Spleen (tissue), 7 donors: Measurements from ENCODE around the gene ATXN1.

ENCODE experiments used
- POLR2A ChIP-seq, 3 donors: fragments of 450-650 bp; IDR thresholded peaks; one replicate each; pipeline ENCODE4 v1.5.1; 2017; ENCODE audit warnings: antibody characterized with exemption in 3 of 3, mild to moderate bottlenecking in 1 of 3
- POLR2AphosphoS5 ChIP-seq, 3 donors: sonication (generic); formaldehyde crosslinking; IDR thresholded peaks; one replicate each; pipeline ENCODE4 v1.5.1; 2017; ENCODE audit warnings: antibody characterized with exemption in 3 of 3
- TF ChIP-seq, protein P1 (sequence below), 11 experiments: fragments of 200-600 bp in 7 of 11; fragments of 450-650 bp in 4 of 11; sonication (generic) in 4 of 11; IDR thresholded peaks in 8 of 11; conservative IDR thresholded peaks in 3 of 11; 1 replicate in 7 of 11; 2 replicates in 4 of 11; pipeline versions ENCODE4 v1.4.0 to v1.8.0; 2016 to 2021; ENCODE audit warnings: antibody characterized with exemption in 11 of 11, inconsistent platforms in 4 of 11, mild to moderate bottlenecking in 1 of 11
- donor health status: DM: no; HTN: no; CAD: no; lungs with moderate emphysema.
- donor health status: DM: no; HTN: no; CAD: no.
- donor health status: DM: no; HTN: no; CAD: no.

DNA sequence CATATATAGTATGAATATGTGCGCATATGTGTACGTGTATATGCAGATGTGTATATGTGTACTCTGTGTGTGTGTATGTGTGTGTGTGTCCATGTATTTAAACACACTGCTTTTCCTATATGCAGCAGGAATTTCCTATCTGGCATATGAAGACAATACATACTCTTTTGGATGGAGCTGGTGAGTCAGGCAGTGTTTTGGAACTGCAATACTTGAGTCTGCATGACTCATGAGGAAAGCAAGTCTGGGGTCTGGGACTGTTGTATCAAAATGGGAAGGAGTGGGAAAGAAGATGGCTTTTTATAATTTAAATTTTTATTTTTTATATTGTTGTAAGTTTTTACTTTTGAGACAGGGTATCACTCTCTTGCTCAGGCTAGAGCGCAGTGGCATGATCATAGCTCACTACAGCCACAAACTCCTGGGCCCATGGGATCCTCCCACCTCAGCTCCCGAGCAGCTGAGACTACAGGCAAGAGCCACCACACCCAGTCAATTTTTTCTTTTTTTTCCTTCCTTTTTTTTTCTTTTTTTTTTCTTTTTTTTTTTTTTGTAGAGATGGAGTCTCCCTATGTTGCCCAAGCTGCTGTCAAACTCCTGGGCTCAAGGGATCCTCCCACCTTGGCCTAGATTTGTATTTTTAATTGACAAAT is 72.2 kb downstream of the ATXN1 start:
- TF ChIP-seq, protein P1, sequence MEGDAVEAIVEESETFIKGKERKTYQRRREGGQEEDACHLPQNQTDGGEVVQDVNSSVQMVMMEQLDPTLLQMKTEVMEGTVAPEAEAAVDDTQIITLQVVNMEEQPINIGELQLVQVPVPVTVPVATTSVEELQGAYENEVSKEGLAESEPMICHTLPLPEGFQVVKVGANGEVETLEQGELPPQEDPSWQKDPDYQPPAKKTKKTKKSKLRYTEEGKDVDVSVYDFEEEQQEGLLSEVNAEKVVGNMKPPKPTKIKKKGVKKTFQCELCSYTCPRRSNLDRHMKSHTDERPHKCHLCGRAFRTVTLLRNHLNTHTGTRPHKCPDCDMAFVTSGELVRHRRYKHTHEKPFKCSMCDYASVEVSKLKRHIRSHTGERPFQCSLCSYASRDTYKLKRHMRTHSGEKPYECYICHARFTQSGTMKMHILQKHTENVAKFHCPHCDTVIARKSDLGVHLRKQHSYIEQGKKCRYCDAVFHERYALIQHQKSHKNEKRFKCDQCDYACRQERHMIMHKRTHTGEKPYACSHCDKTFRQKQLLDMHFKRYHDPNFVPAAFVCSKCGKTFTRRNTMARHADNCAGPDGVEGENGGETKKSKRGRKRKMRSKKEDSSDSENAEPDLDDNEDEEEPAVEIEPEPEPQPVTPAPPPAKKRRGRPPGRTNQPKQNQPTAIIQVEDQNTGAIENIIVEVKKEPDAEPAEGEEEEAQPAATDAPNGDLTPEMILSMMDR (IDR thresholded peaks at IDR 0.05 in 8 of 11, conservative IDR thresholded peaks at IDR 0.05 in 3 of 11): no peak
- TF ChIP-seq POLR2A (IDR thresholded peaks at IDR 0.05): no peak
- TF ChIP-seq POLR2AphosphoS5 (IDR thresholded peaks at IDR 0.05): no peak
